ENCODE results near the gene NINJ2. TPM values are rescaled to one million over a fixed set of nuclear protein-coding genes. Genes with fewer than 3 reads are reported as not detected.

NINJ2 gene
- total RNA-seq, 1 experiment from 2014 or later = 0.24 TPM

- Histone ChIP-seq H3K27ac (ENCODE audit: insufficient read length, low read depth, low read length) (no peak overlapping the region), H4K20me1 (ENCODE audit: control insufficient read depth, insufficient read depth, insufficient read length) (no peaks in the 10 kb centered on the region), H3K79me1 (ENCODE audit: insufficient read depth, low read depth, low read length, poor library complexity, severe bottlenecking) (no peaks in the 10 kb centered on the region), H3K27me3 (ENCODE audit: insufficient read depth, low read length) (no peaks in the 10 kb centered on the region), H3K4ac (ENCODE audit: low read depth, low read length) (no peak overlapping the region), H3K9me3 (ENCODE audit: control insufficient read depth, low read depth, low read length) (no peaks in the 10 kb centered on the region), H3K56ac (ENCODE audit: insufficient read length, low read depth, low read length) (no peak overlapping the region), H3K23ac (ENCODE audit: insufficient read length, low read depth, low read length) (no peak overlapping the region), H4K5ac (ENCODE audit: insufficient read length, low read depth, low read length) (no peak overlapping the region), H2AFZ (ENCODE audit: low read length) (no peak overlapping the region), H4K91ac (ENCODE audit: insufficient read length, low read depth, low read length) (no peak overlapping the region), H3K18ac (ENCODE audit: insufficient read length, low read depth, low read length) (no peak overlapping the region), H2BK15ac (ENCODE audit: low read depth, low read length) (no peak overlapping the region), H3K23me2 (ENCODE audit: insufficient read length, low read depth, low read length, poor library complexity, severe bottlenecking) (no peaks in the 10 kb centered on the region), H2BK20ac (ENCODE audit: low read depth, low read length, poor library complexity, severe bottlenecking) (no peak overlapping the region), H4K8ac (replicated peaks; ENCODE audit: insufficient read length, low read depth, low read length) (no peak overlapping the region), H3K9ac (ENCODE audit: extremely low read depth, insufficient read length, low read length) (no peak overlapping the region), H3K79me2 (ENCODE audit: insufficient read depth, low read length) (no peaks in the 10 kb centered on the region), H3K14ac (ENCODE audit: insufficient read depth, low read length) (peak overlapping the region; percentile 35; the same call in 1 of the 2 replicates), H2AK5ac (ENCODE audit: insufficient read length, low read length) (no peak overlapping the region), H3K4me2 (ENCODE audit: insufficient read depth, insufficient read length, low read length) (no peak overlapping the region), H3T11ph (ENCODE audit: low read length) (no peak overlapping the region), H2BK120ac (ENCODE audit: low read depth, low read length, poor library complexity, severe bottlenecking) (no peak overlapping the region), H2BK5ac (ENCODE audit: insufficient read length, low read length) (no peak overlapping the region), H3K4me1 (ENCODE audit: insufficient read depth, low read length) (peaks cover 2% of the 10 kb centered on the region; the same call in 1 of the 2 replicates), H2BK12ac (ENCODE audit: insufficient read length, low read depth, low read length) (no peak overlapping the region)
- Mint-ChIP-seq H3K27me3 (ENCODE audit: low read depth) (no peaks in the 10 kb centered on the region; the same call in 1 of the 2 replicates), H3K36me3 (ENCODE audit: insufficient read depth in 1 of 3, low read depth in 3 of 3) (peaks cover 13 to 20% (median 16%) of the 10 kb centered on the region in 3 experiments), H3K4me1 (peaks cover 4 to 12% of the 10 kb centered on the region in 2 experiments), H3K27ac (no peak overlapping the region), H3K4me3 (no peak overlapping the region), H3K9me3 (peaks cover 13 to 16% of the 10 kb centered on the region in 2 experiments)
- no CpG with 5 or more reads among the region's 7 CpGs for WGBS (ENCODE audit: extremely low coverage, insufficient read length, low lambda C conversion rate)
- TF ChIP-seq CTCF (conservative IDR thresholded peaks at IDR 0.05) = no peak
- DNase-seq = no peak
Measured at GRCh38 chr12:535396-535795, 127.8 kb downstream of the NINJ2 start.

Measured in H9 (cell line).